ENCODE measurements around the gene TRPV3.

DNA sequence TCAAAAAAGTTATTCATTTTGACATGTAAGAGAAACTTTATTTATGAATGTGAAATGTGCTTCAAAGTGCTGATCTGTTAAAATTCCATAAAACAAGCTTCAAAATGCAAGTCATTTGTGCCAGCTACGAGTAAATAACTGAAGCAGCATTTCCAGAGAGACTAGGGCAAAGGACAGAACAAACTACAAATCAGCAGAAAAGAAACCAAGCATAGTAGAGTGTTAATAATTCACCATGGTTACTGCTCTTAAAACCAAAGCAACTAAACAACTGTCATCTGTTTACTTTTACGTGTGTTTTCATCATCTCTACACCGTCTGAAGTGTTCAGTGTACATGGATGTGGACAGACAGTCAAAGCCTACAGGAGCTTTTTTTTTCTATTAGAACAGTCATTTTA, 83.4 kb downstream of the TRPV3 start:
- TF ChIP-seq, protein P1, sequence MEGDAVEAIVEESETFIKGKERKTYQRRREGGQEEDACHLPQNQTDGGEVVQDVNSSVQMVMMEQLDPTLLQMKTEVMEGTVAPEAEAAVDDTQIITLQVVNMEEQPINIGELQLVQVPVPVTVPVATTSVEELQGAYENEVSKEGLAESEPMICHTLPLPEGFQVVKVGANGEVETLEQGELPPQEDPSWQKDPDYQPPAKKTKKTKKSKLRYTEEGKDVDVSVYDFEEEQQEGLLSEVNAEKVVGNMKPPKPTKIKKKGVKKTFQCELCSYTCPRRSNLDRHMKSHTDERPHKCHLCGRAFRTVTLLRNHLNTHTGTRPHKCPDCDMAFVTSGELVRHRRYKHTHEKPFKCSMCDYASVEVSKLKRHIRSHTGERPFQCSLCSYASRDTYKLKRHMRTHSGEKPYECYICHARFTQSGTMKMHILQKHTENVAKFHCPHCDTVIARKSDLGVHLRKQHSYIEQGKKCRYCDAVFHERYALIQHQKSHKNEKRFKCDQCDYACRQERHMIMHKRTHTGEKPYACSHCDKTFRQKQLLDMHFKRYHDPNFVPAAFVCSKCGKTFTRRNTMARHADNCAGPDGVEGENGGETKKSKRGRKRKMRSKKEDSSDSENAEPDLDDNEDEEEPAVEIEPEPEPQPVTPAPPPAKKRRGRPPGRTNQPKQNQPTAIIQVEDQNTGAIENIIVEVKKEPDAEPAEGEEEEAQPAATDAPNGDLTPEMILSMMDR (IDR thresholded peaks at IDR 0.05), result no peak
- no peak for TF ChIP-seq POLR2A (IDR thresholded peaks at IDR 0.05)

All from lower leg skin (tissue), 3 donors.